Measurements from ENCODE around the gene PDE4B.

DNA sequence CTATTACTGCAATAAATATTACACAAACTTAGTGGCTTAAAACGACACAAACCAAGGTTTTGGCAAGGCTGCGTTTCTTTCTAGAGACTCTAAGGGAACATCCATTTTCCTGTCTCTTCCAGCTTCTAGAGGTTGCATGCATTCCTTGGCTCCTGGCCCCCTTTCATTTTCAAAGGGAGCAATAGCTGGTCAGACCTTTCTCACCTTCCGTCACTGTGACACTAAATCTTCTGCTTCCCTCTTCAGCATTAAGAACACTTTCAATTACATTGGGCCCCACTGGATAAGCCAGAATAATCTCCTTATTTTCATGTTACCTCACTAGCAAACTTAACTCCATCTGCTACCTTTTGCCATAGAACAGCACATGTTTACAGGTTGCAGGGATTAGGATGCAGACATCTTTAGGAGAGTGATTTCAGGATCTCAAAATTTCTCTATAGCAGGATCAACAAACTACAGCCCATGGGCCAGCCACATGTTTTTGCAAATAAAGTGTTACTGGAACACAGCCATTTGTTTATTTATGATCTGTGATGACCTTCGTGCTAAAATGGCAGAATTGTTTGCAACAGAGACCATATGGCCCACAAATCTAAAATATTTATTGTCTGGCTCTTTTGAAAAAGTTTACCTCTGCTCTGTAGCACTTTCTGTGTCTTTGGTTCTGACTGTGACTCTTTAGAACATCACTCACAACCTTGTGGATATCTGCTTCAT is 519.7 kb downstream of the PDE4B start:
- TF ChIP-seq, protein P1, sequence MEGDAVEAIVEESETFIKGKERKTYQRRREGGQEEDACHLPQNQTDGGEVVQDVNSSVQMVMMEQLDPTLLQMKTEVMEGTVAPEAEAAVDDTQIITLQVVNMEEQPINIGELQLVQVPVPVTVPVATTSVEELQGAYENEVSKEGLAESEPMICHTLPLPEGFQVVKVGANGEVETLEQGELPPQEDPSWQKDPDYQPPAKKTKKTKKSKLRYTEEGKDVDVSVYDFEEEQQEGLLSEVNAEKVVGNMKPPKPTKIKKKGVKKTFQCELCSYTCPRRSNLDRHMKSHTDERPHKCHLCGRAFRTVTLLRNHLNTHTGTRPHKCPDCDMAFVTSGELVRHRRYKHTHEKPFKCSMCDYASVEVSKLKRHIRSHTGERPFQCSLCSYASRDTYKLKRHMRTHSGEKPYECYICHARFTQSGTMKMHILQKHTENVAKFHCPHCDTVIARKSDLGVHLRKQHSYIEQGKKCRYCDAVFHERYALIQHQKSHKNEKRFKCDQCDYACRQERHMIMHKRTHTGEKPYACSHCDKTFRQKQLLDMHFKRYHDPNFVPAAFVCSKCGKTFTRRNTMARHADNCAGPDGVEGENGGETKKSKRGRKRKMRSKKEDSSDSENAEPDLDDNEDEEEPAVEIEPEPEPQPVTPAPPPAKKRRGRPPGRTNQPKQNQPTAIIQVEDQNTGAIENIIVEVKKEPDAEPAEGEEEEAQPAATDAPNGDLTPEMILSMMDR (conservative IDR thresholded peaks at IDR 0.05; ENCODE audit: low read length), result no peak
- no peak for TF ChIP-seq EZH2phosphoT487 (IDR thresholded peaks at IDR 0.05; ENCODE audit: borderline replicate concordance, low read depth, low read length)
